Lung (tissue), 12 donors: ENCODE data around the gene EXOSC9. TPM values are rescaled to one million over a fixed set of nuclear protein-coding genes. Genes with fewer than 3 reads are reported as not detected.

Experiments used
- ATAC-seq: fragments of 200-7000 bp; cut with Tn5 transposase; one replicate; pipeline ENCODE4 v1.9.1; 2020; ENCODE audit warnings: moderate number of reproducible peaks; ENCODE audit not compliant: insufficient read depth, low FRiP score
- DNase-seq, 3 donors: peaks; one replicate each; pipeline ENCODE4 v3.0.0-alpha.2; 2013 to 2017
- H3K27ac ChIP-seq, 2 donors: one replicate each; pipeline ENCODE4 v1.5.1; 2013; ENCODE audit warnings: mild to moderate bottlenecking in 2 of 2, moderate library complexity in 2 of 2, control low read depth in 1 of 2, inconsistent platforms in 1 of 2, low read depth in 1 of 2, low read length in 1 of 2
- H3K27me3 ChIP-seq, 3 donors: one replicate each; pipeline ENCODE4 v1.5.1; 2013; ENCODE audit warnings: low read length in 2 of 3; ENCODE audit not compliant: control insufficient read depth in 3 of 3, insufficient read depth in 3 of 3
- H3K36me3 ChIP-seq, 4 donors: one replicate each; pipeline ENCODE4 v1.5.1; 2013; ENCODE audit warnings: low read length in 4 of 4, mild to moderate bottlenecking in 1 of 4, moderate library complexity in 1 of 4; ENCODE audit not compliant: control insufficient read depth in 4 of 4, insufficient read depth in 4 of 4
- H3K4me1 ChIP-seq, 5 donors: one replicate each; pipeline ENCODE4 v1.5.1; 2013; ENCODE audit warnings: low read length in 5 of 5, mild to moderate bottlenecking in 2 of 5, moderate library complexity in 1 of 5; ENCODE audit not compliant: control insufficient read depth in 5 of 5, insufficient read depth in 5 of 5
- H3K4me3 ChIP-seq: one replicate; pipeline ENCODE4 v1.5.1; 2013; ENCODE audit warnings: mild to moderate bottlenecking, control low read depth, moderate library complexity
- H3K9ac ChIP-seq, 2 donors: one replicate each; pipeline ENCODE4 v1.5.1; 2013; ENCODE audit warnings: low read length in 2 of 2, control low read depth in 1 of 2; ENCODE audit not compliant: insufficient read depth in 1 of 2
- H3K9me3 ChIP-seq, 4 donors: one replicate each; pipeline ENCODE4 v1.5.1; 2013; ENCODE audit warnings: low read length in 3 of 4, mild to moderate bottlenecking in 1 of 4, moderate library complexity in 1 of 4; ENCODE audit not compliant: control insufficient read depth in 4 of 4, insufficient read depth in 3 of 4
- WGBS, 2 donors: extraction: QIAGEN DNeasy Blood & Tissue Kit; methylation state at CpG; one replicate each; pipeline ENCODE4 v1.1.7; 2013; 5-methylcytosine and 5-hydroxymethylcytosine counted together
- polyA plus RNA-seq, 2 donors: library from polyadenylated mRNA; stranded (reverse); fragments of 200-250 nt; gene quantifications; one replicate each; pipeline ENCODE4 v1.2.1, GENCODE V29; 2013
- total RNA-seq, 2 donors: library from RNA; depleted of rRNA in 1 of 2; stranded (reverse); fragments of >200 nt in 1 of 2; gene quantifications; one replicate each; pipeline ENCODE4 v1.2.1, GENCODE V29; 2014 to 2021
- TF ChIP-seq, protein P1 (sequence below): IDR thresholded peaks from 2 replicates; pipeline ENCODE4 v1.5.1; 2012; ENCODE audit warnings: mild to moderate bottlenecking; ENCODE audit errors: control extremely low read depth, extremely low read depth
- donor health status: control.
- donor health status: control.
- donor health status: Bipolar disorder and iron deficiency.
- donor health status: healthy.
- donor health status: DM: yes; HTN: yes; CAD: no.

Gene EXOSC9
- total and polyA plus RNA-seq, 4 donors = 15.9 to 30.9 (median 25.3) TPM

DNA sequence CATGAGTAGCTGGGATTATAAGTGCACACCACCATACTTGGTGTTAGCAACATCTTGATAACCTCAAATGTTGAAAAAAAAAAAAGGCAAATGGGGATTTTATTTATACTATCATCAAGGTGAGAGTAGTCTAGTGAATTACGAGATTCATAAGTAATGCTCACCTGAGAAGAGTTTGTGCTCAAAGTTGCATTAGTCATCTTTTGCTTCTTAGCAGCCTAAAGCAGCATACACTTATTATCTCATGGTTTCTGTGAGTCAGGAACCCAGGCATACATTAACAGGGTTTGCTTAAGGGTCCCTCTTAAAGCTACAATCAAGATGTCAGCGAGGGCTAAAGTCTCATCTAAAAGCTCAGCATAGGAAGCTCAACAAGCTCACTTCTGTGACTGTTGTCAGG is 8.2 kb upstream of the EXOSC9 start:
- TF ChIP-seq, protein P1, sequence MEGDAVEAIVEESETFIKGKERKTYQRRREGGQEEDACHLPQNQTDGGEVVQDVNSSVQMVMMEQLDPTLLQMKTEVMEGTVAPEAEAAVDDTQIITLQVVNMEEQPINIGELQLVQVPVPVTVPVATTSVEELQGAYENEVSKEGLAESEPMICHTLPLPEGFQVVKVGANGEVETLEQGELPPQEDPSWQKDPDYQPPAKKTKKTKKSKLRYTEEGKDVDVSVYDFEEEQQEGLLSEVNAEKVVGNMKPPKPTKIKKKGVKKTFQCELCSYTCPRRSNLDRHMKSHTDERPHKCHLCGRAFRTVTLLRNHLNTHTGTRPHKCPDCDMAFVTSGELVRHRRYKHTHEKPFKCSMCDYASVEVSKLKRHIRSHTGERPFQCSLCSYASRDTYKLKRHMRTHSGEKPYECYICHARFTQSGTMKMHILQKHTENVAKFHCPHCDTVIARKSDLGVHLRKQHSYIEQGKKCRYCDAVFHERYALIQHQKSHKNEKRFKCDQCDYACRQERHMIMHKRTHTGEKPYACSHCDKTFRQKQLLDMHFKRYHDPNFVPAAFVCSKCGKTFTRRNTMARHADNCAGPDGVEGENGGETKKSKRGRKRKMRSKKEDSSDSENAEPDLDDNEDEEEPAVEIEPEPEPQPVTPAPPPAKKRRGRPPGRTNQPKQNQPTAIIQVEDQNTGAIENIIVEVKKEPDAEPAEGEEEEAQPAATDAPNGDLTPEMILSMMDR = no peak
- no peaks in the 10 kb centered on the region for H3K36me3 ChIP-seq
- H3K27me3 ChIP-seq = no peaks in the 10 kb centered on the region
- peaks cover 0 to 11% (median 0%) of the 10 kb centered on the region in 5 donors for H3K4me1 ChIP-seq
- no peak overlapping the region for H3K4me3 ChIP-seq
- H3K9me3 ChIP-seq = no peaks in the 10 kb centered on the region
- WGBS, 2 donors = 91 to 96% methylated on average over 2 of the region's 2 CpGs
- H3K9ac ChIP-seq = no peak overlapping the region
- DNase-seq (no peak), ATAC-seq (no peak)
- no peak overlapping the region for H3K27ac ChIP-seq

DNA sequence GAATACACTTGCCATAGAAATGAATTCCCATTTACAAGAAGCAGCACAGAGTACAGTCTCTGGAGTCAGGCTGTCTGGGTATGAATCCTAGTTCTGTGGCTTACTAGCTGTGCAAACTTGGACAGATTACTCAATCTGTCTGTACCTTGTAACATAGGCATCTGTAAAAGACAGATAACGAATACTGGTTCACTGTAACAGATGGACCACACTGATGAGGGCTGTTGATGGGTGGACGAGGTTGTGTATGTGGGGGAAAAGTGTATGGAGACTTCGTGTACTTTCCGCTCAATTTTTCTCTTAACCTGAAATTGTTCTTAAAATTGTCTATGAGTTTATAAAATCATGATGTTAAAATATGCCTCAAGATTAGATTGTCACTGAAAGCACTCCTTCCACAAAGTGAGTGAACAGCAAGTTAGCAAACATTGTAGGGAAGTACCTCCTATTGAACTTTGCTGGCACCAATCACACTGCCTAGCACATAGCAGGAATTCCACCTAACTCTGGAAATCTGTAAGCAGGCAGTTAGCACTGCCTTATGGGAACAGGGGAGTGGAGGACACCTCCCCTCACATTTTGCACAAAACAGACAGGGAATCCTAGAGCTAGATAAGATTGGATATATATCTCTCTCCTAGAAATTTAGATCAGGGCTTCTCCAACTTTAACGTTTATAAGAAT is 6.5 kb upstream of the EXOSC9 start:
- ATAC-seq (no peak), DNase-seq (peak in 2 of 3 donors; percentile 26 to 58)
- Histone ChIP-seq H3K27ac (no peak overlapping the region), H3K36me3 (no peaks in the 10 kb centered on the region), H3K4me1 (peaks cover 0 to 11% (median 0%) of the 10 kb centered on the region in 5 donors), H3K9ac (no peak overlapping the region), H3K27me3 (no peaks in the 10 kb centered on the region), H3K4me3 (no peak overlapping the region), H3K9me3 (no peaks in the 10 kb centered on the region)
- WGBS, 2 donors = 62 to 79% methylated on average over 5 of the region's 5 CpGs
- TF ChIP-seq, protein P1 = no peak

DNA sequence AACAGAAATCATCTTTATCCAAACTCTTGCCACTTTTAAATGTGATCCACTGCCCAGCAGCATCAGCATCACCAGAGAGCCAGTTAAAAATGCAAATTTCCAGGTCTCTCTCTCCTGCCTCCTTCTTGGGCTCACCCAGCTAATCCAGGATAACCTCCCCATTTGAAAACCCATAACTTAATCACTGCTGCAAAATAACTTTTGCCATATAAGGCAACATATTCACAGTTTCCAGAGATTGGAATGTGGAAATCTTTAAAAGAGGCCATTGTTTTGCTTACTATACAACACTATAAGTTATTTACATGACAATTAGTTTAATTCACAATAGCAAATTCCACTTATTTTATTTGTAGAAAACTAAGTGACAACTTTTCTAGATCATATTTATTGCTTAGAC is 4.8 kb upstream of the EXOSC9 start:
- H3K27me3 ChIP-seq = no peaks in the 10 kb centered on the region
- no peak overlapping the region for H3K27ac ChIP-seq
- DNase-seq = no peak
- H3K4me3 ChIP-seq = no peak overlapping the region
- H3K9ac ChIP-seq = peak overlapping the region in 1 of 2 donors; percentile 3
- H3K4me1 ChIP-seq = peaks cover 0 to 16% (median 0%) of the 10 kb centered on the region in 5 donors
- TF ChIP-seq, protein P1 = no peak
- no peaks in the 10 kb centered on the region for H3K36me3 ChIP-seq
- no peak for ATAC-seq
- H3K9me3 ChIP-seq = no peaks in the 10 kb centered on the region
